ENCODE data around the gene PAF1. TPM values are rescaled to one million over a fixed set of nuclear protein-coding genes. Genes with fewer than 3 reads are reported as not detected.

Gene PAF1
- total RNA-seq, 3 donors from 2014 or later, result 28.1 to 44.8 (median 32.3) TPM

DNA sequence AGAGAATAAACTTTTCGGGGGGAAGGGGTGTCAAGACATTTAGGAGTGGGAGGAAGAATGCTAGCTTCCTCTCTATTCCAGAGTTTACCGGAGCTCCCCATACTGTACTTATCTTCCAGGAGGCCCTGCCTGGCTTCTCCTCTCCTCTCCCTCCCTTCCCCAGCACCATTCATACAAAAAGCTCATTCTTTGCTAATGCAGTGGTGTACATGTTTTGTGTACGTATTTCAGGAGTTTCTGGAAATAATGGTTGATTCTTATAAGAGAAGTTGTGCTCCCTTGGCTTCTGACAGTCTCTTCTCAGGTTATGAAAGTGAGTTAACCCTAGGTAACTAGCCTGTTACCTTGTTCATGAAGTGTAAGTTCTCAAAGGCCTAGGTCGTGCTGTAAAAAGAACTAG is 41.6 kb downstream of the PAF1 start:
- no peak overlapping the region for H3K4me3 ChIP-seq
- TF ChIP-seq, protein P1, sequence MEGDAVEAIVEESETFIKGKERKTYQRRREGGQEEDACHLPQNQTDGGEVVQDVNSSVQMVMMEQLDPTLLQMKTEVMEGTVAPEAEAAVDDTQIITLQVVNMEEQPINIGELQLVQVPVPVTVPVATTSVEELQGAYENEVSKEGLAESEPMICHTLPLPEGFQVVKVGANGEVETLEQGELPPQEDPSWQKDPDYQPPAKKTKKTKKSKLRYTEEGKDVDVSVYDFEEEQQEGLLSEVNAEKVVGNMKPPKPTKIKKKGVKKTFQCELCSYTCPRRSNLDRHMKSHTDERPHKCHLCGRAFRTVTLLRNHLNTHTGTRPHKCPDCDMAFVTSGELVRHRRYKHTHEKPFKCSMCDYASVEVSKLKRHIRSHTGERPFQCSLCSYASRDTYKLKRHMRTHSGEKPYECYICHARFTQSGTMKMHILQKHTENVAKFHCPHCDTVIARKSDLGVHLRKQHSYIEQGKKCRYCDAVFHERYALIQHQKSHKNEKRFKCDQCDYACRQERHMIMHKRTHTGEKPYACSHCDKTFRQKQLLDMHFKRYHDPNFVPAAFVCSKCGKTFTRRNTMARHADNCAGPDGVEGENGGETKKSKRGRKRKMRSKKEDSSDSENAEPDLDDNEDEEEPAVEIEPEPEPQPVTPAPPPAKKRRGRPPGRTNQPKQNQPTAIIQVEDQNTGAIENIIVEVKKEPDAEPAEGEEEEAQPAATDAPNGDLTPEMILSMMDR (IDR thresholded peaks at IDR 0.05), result no peak
- intact Hi-C loops (cut with DNase I, micrococcal nuclease), result no loop called here
- H3K36me3 ChIP-seq (ENCODE audit: low read depth), result no peaks in the 10 kb centered on the region
- no peak for DNase-seq
- no peak for ATAC-seq
- H3K4me1 ChIP-seq (ENCODE audit: low read depth), result peaks cover 6% of the 10 kb centered on the region
- no peaks in the 10 kb centered on the region for H3K9me3 ChIP-seq

- intact Hi-C loops (cut with DNase I, micrococcal nuclease), result no loop called here
- Histone ChIP-seq H3K4me1 (ENCODE audit: low read depth) (peaks cover 14% of the 10 kb centered on the region), H3K9me3 (no peaks in the 10 kb centered on the region), H3K4me3 (no peak overlapping the region), H3K36me3 (ENCODE audit: low read depth) (no peaks in the 10 kb centered on the region)
- no peak for ATAC-seq
- TF ChIP-seq, protein P1 (IDR thresholded peaks at IDR 0.05), result no peak
- no peak for DNase-seq
These were observed 43.4 kb downstream of the PAF1 start for GRCh38 chr19:39347332-39348164.

GRCh38 chr19:39345956-39346355 is 45.0 kb downstream of the PAF1 start:
- ATAC-seq, result no peak
- no peaks in the 10 kb centered on the region for H3K36me3 ChIP-seq (ENCODE audit: low read depth)
- no peak for DNase-seq
- intact Hi-C loops (cut with DNase I, micrococcal nuclease), result no loop called here
- no peaks in the 10 kb centered on the region for H3K9me3 ChIP-seq
- H3K4me3 ChIP-seq, result no peak overlapping the region
- TF ChIP-seq, protein P1 (IDR thresholded peaks at IDR 0.05), result no peak
- H3K4me1 ChIP-seq (ENCODE audit: low read depth), result peaks cover 14% of the 10 kb centered on the region

DNA sequence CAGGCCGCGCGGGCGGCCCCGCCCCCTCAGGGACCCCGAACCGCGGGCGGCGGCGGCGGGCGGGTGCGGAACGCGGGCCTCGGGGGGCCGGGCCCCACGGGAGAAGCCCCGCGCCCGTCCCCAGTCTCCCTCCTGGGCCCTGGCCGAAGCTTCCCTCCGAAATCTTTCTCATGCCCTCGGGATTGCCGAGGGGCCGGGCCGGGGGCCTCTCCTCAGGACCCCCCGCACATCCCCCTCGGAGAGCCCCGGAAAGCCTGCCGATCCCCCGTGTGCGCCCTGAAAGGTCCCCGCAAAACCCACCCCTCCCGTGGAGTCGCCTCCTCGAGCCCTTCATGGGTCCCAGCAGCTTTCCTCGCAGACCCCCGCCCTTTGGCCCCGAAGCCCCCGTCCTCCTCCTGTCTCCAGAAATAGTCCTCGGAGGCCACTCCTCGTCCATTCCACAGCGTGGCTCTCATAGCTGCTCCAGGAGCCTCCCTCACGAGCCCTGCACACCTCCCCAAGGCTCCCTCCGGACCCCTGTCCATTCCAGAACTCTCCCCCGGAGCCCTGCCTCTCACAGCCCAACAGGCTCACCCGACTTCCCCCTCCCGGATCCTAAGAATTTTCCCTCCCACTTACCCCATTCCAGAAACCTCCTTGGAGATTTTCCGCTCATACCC is 48.1 kb downstream of the PAF1 start:
- TF ChIP-seq, protein P1 (IDR thresholded peaks at IDR 0.05), result no peak
- H3K4me3 ChIP-seq, result peak overlapping the region; percentile 68
- peaks cover 19% of the 10 kb centered on the region for H3K4me1 ChIP-seq (ENCODE audit: low read depth)
- no peaks in the 10 kb centered on the region for H3K36me3 ChIP-seq (ENCODE audit: low read depth)
- DNase-seq, result peak; percentile 27 to 70 (median 53)
- no peak for ATAC-seq
- H3K9me3 ChIP-seq, result no peaks in the 10 kb centered on the region
- intact Hi-C loops (cut with DNase I, micrococcal nuclease), result no loop called here

DNA sequence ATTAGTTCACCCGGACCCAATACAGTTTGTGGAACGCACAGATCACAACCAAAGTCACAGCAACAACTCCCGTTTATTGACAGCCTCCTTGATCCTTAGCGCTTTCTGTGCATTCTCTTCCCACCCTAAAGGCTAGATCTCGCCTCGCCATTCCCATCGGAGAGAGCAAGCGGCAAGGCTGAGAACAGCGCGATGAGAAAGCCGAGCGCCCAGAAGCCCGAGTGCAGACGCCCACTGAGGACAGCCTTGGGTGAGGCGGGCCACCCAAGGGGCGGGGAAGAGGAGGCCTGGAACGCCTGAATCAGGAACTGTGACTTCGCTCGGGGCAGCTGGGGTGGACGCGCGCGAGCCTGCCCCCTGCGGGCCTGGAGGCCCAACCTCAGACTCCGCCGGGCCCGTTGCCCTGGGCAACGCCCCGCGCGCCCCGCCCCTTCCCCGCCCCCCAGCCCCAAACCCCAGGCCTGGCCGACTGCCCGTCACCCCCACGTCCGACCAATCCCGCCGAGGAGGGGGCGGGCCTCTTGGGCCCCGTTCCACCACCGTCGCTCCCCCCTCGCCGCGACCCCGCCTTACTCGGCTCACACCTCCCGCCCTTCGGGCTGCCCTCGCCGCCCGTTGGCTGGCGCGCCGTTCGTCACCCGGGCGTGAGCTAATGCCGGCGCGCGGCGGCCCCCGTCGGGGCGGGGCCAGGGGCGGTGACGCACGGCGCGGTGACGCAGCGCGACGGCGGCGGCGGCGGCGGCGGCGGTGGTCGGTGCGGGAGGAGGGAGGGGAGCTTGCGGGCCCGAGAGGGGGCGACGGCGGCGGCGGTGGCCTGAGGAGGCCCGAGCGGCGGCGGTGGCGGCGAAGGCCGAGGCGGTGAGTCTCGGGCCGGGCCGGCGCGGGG is 48.9 kb downstream of the PAF1 start, which contains the start of gene SAMD4B:
Gene SAMD4B (plus strand): TSS at position 703 of the 886 bp plus-strand sequence. CDS start 14,473 bp downstream, outside the sequence.
- Histone ChIP-seq H3K9me3 (no peaks in the 10 kb centered on the region), H3K36me3 (ENCODE audit: low read depth) (no peaks in the 10 kb centered on the region), H3K4me3 (peak within 1 kb of the TSS; percentile 68), H3K4me1 (ENCODE audit: low read depth) (peaks cover 19% of the 10 kb centered on the region)
- TF ChIP-seq, protein P1 (IDR thresholded peaks at IDR 0.05), result peak; percentile 77
- DNase-seq (peak; percentile 98 to 100 (median 99)), ATAC-seq (peak; percentile 97)
- intact Hi-C loops (cut with DNase I, micrococcal nuclease), result no loop called here
